ENCODE measurements around the gene TMEM219. TPM values are rescaled to one million over a fixed set of nuclear protein-coding genes. Genes with fewer than 3 reads are reported as not detected.

The TMEM219 gene
- total and polyA plus RNA-seq, 9 of the 15 experiments (the other 6 are each of a cell fraction or from before 2014, with no cell fraction given) = 35.3 to 62.8 (median 55.5) TPM

GRCh38 chr16:29943846-29944799, 17.8 kb upstream of the TMEM219 start (continued):
- TF ChIP-seq SAFB2 (IDR thresholded peaks at IDR 0.05; ENCODE audit: borderline replicate concordance, low read depth, low read length, severe bottlenecking) (no peak), SRSF3 (IDR thresholded peaks at IDR 0.05; ENCODE audit: insufficient read depth, low read length) (no peak), FOXM1 (IDR thresholded peaks at IDR 0.05; ENCODE audit: low read depth) (no peak), FOXM1 (CRISPR knock-in tag; IDR thresholded peaks at IDR 0.05; ENCODE audit: low read depth) (no peak), BRF2 (IDR thresholded peaks at IDR 0.05; ENCODE audit: borderline replicate concordance, insufficient read depth, insufficient read length) (no peak), COPS2 (conservative IDR thresholded peaks at IDR 0.05) (no peak), SIRT6 (IDR thresholded peaks at IDR 0.05; ENCODE audit: low read depth, low read length) (no peak), ZBTB2 (IDR thresholded peaks at IDR 0.05) (no peak), ZNF318 (IDR thresholded peaks at IDR 0.05; ENCODE audit: borderline replicate concordance in 1 of 2, low read depth in 1 of 2) (0 out of 4 replicates have a peak, but pooled peaks of 1 of the 2 experiments have one; percentile 4), C11orf30 (IDR thresholded peaks at IDR 0.05; ENCODE audit: low read depth) (peak; percentile 37; the same call in 1 of the 2 replicates), NKRF (IDR thresholded peaks at IDR 0.05; ENCODE audit: borderline replicate concordance) (peak; percentile 66)
